ENCODE data around the gene REC8.

REC8 gene

GRCh38 chr14:24159777-24160498, 11.9 kb upstream of the REC8 start:
- DNase-seq (ENCODE audit: low spot score), result no peak

GRCh38 chr14:24160499-24160849, 11.4 kb upstream of the REC8 start:
- DNase-seq (ENCODE audit: low spot score), result no peak

GRCh38 chr14:24160850-24161804, 10.8 kb upstream of the REC8 start, which contains the start of gene IRF9:
Gene IRF9 (plus strand): TSS chr14:24161265. CDS start chr14:24162145, 880 bp downstream.
- DNase-seq (ENCODE audit: low spot score), result peak; percentile 97

- DNase-seq (ENCODE audit: low spot score), result no peak
Measured at GRCh38 chr14:24162093-24162492, 9.8 kb upstream of the REC8 start.

GRCh38 chr14:24164518-24164991, 7.3 kb upstream of the REC8 start:
- DNase-seq (ENCODE audit: low spot score), result no peak

- DNase-seq (ENCODE audit: low spot score), result no peak
Measured at GRCh38 chr14:24165785-24166184, 6.1 kb upstream of the REC8 start.

GRCh38 chr14:24167469-24168114, 4.3 kb upstream of the REC8 start:
- no peak for DNase-seq (ENCODE audit: low spot score)

- no peak for DNase-seq (ENCODE audit: low spot score)
Measured at GRCh38 chr14:24172261-24172860, 481 bp downstream of the REC8 start.

GRCh38 chr14:24172871-24173281, 996 bp downstream of the REC8 start:
- no peak for DNase-seq (ENCODE audit: low spot score)

GRCh38 chr14:24176599-24176998, 4.7 kb downstream of the REC8 start:
- no peak for DNase-seq (ENCODE audit: low spot score)

GRCh38 chr14:24177041-24177825, 5.4 kb downstream of the REC8 start:
- DNase-seq (ENCODE audit: low spot score), result no peak

- no peak for DNase-seq (ENCODE audit: low spot score)
Measured at GRCh38 chr14:24177891-24178290, 6.0 kb downstream of the REC8 start.

GRCh38 chr14:24178399-24179178, 6.7 kb downstream of the REC8 start:
- no peak for DNase-seq (ENCODE audit: low spot score)

GRCh38 chr14:24179294-24179960, 7.5 kb downstream of the REC8 start:
- DNase-seq (ENCODE audit: low spot score), result no peak

- no peak for DNase-seq (ENCODE audit: low spot score)
Measured at GRCh38 chr14:24179961-24180796, 8.3 kb downstream of the REC8 start.

- DNase-seq (ENCODE audit: low spot score), result no peak
Measured at GRCh38 chr14:24181371-24182077, 9.6 kb downstream of the REC8 start.

- DNase-seq (ENCODE audit: low spot score), result no peak
Measured at GRCh38 chr14:24182110-24182882, 10.4 kb downstream of the REC8 start.
